SJCRH30 (cell line): Measurements from ENCODE around the gene PTPRK. TPM values are rescaled to one million over a fixed set of nuclear protein-coding genes. Genes with fewer than 3 reads are reported as not detected.

Experiments
- DNase-seq, 2 experiments: peaks; one replicate each; pipeline ENCODE4 v3.0.0-alpha.2; 2015 to 2020
- H3K27ac ChIP-seq: fragments of 250-450 bp; sonication (Bioruptor Pico); 2 replicates; pipeline ENCODE4 v1.5.1; 2020; ENCODE audit warnings: mild to moderate bottlenecking, moderate library complexity
- H3K27me3 ChIP-seq: fragments of 250-450 bp; sonication (Bioruptor Pico); 2 replicates; pipeline ENCODE4 v1.5.1; 2020; ENCODE audit warnings: mild to moderate bottlenecking, moderate library complexity
- H3K36me3 ChIP-seq: fragments of 250-450 bp; sonication (Bioruptor Pico); 2 replicates; pipeline ENCODE4 v1.5.1; 2020; ENCODE audit warnings: mild to moderate bottlenecking, moderate library complexity
- H3K4me1 ChIP-seq: fragments of 250-450 bp; sonication (Bioruptor Pico); 2 replicates; pipeline ENCODE4 v1.5.1; 2020; ENCODE audit warnings: mild to moderate bottlenecking, moderate library complexity
- H3K4me3 ChIP-seq: fragments of 250-450 bp; sonication (Bioruptor Pico); 2 replicates; pipeline ENCODE4 v1.5.1; 2020; ENCODE audit warnings: mild to moderate bottlenecking, moderate library complexity
- H3K9me3 ChIP-seq: fragments of 250-450 bp; sonication (Bioruptor Pico); replicated peaks from 2 replicates; pipeline ENCODE4 v1.5.1; 2020; ENCODE audit warnings: mild to moderate bottlenecking, moderate library complexity
- total RNA-seq: library from RNA; depleted of rRNA; stranded (reverse); fragments of >200 nt; shearing (Covaris generic); gene quantifications from 2 replicates; pipeline ENCODE4 v1.2.3, GENCODE V29; 2014

PTPRK gene
- total RNA-seq, 1 experiment from 2014 or later = 31.4 TPM

DNA sequence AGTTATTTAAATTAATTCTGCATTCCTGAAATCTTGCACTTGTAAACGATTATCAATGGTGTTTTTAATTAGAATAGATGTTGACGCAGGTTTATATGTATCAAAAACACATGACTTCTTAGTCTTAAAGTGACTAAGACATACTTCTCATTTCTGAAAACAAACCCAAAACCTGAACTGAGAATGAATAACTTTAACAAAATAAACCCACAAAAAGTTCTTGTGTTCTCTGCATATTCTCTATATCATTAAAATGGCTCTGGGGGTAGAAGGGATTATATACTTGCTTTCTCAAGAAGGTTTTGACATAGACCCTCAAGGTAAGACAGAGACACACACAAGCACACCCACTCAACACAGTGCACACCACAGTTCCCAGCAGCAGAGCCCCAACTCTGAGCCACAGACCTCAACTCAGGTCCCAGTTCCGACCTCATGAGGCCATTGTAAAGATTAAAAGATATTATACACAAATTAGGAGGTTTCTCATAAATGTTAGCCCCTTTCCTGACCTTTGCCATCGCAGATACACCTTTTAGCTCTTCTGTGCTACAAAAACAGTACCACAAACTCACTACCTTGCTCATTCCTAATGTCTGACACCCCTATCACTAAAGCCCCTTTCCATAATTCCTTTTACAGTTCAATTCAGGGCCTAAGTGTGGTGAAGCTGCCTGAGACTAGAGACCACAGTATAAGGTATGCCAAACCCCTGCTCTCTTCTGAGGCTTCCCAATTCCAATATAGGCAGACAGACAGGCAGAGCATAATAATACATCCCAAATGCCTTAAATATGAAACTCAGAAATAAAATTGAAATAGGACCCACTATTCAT lies 267.8 kb downstream of the PTPRK start:
- no peak for DNase-seq
- Histone ChIP-seq H3K27ac (no peak overlapping the region), H3K4me1 (no peaks in the 10 kb centered on the region), H3K36me3 (no peaks in the 10 kb centered on the region), H3K4me3 (no peak overlapping the region), H3K27me3 (no peaks in the 10 kb centered on the region), H3K9me3 (no peaks in the 10 kb centered on the region)

DNA sequence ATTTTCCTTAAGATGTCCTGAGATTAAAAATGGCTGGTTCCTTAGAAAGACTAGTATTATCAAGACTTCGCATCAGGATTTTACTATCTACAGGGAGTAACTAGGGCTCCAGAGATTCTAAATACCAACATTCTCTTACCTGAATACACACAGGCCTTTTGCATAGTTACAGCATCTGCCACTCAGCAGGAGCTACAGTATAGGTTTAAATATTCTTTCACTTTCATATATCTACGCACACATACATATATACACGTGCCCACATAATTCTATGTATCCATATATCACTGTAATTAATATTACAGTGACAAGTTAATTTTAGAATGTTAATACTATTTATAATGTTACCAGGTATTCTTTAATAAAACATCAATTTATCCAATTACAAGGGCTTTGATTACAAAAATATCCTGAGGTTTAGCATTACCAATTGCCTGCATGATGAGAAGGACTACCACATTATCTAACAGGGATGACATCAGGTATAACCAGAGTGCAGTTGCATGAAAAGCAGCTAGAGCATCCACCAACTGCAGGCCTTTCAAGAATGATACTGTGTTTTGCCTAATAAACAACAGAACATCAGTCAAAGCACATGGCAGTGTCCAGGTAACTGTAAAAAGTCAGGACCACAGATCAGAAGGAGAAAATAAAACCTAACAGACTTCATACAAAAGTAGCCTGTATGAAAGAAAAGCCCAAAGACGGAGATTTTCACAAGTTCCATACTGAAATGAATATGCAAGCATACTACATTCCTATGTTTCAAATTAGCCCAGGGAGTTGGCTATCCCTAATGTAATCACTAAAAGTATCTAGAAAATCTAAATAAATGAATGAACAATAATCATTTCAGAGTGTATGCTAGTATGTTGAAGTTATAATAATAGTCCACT lies 268.7 kb downstream of the PTPRK start:
- no peaks in the 10 kb centered on the region for H3K36me3 ChIP-seq
- no peak overlapping the region for H3K4me3 ChIP-seq
- no peaks in the 10 kb centered on the region for H3K4me1 ChIP-seq
- no peaks in the 10 kb centered on the region for H3K27me3 ChIP-seq
- H3K27ac ChIP-seq = no peak overlapping the region
- H3K9me3 ChIP-seq = no peaks in the 10 kb centered on the region
- DNase-seq = no peak

- H3K4me1 ChIP-seq = no peaks in the 10 kb centered on the region
- H3K36me3 ChIP-seq = no peaks in the 10 kb centered on the region
- DNase-seq = no peak
- no peaks in the 10 kb centered on the region for H3K9me3 ChIP-seq
- H3K27me3 ChIP-seq = no peaks in the 10 kb centered on the region
- no peak overlapping the region for H3K4me3 ChIP-seq
- no peak overlapping the region for H3K27ac ChIP-seq
Observed at GRCh38 chr6:128250370-128251070, 269.9 kb downstream of the PTPRK start.

DNA sequence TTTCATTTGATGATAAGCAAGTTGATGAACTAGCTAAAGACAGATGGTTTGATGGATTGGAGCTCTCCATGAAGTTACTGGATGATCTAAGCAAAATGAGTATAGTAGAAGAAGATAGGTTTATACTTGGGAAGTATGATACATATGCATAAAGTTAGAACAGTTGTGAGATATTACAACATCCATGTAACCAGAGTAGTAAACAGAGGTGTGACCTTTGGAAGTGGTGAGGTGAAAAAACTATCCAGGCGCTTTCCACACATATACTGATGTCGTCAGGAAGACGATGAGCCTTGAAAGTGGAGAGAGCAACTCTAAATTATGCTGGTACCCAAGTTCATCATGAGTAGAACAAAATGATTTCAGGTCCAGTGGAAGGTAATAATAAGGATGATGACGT lies 271.0 kb downstream of the PTPRK start:
- no peaks in the 10 kb centered on the region for H3K27me3 ChIP-seq
- no peak overlapping the region for H3K4me3 ChIP-seq
- no peaks in the 10 kb centered on the region for H3K36me3 ChIP-seq
- no peaks in the 10 kb centered on the region for H3K9me3 ChIP-seq
- H3K27ac ChIP-seq = no peak overlapping the region
- no peaks in the 10 kb centered on the region for H3K4me1 ChIP-seq
- DNase-seq = no peak

DNA sequence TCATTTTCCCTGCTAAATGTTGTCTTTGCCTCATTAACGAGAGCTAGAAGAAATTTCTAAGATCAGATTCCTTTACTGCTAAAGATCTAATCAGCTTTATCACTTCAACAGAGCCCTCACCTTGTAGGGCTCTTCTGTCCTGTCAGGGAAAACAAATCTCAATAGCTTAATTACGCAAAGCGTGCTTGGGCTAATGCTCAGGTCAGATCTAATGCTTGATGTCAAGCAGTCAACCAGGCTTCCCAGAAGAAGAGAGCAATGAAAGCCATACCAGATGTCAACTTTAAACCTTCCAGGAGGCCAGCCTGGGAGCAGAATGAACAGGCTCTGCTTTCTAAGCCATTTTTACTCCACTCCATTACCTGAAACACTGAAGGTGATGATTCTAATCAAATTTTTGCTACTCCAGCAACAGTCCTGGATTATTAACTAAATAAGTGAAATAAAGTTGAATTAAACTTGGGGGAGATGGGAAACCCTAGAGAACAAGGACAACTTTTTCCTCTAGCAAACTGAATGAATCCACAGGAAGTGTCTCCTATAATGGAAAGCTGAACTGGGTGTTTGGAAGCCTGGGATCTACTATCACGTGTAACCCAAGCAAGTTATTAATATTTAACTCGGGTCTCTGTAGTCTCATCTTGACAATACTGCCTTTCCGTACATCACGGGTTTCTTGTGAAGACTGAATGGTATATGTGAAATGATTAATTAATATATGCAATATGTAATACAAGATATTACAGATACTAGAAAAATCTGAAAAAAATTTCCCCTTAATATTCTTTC lies 273.7 kb downstream of the PTPRK start:
- H3K4me1 ChIP-seq = no peaks in the 10 kb centered on the region
- H3K4me3 ChIP-seq = no peak overlapping the region
- H3K9me3 ChIP-seq = no peaks in the 10 kb centered on the region
- no peaks in the 10 kb centered on the region for H3K27me3 ChIP-seq
- H3K27ac ChIP-seq = no peak overlapping the region
- no peak for DNase-seq
- H3K36me3 ChIP-seq = no peaks in the 10 kb centered on the region

GRCh38 chr6:128244751-128245405 lies 275.5 kb downstream of the PTPRK start:
- DNase-seq = no peak
- no peaks in the 10 kb centered on the region for H3K27me3 ChIP-seq
- no peaks in the 10 kb centered on the region for H3K9me3 ChIP-seq
- H3K4me1 ChIP-seq = no peaks in the 10 kb centered on the region
- H3K4me3 ChIP-seq = no peak overlapping the region
- H3K27ac ChIP-seq = no peak overlapping the region
- no peaks in the 10 kb centered on the region for H3K36me3 ChIP-seq

DNA sequence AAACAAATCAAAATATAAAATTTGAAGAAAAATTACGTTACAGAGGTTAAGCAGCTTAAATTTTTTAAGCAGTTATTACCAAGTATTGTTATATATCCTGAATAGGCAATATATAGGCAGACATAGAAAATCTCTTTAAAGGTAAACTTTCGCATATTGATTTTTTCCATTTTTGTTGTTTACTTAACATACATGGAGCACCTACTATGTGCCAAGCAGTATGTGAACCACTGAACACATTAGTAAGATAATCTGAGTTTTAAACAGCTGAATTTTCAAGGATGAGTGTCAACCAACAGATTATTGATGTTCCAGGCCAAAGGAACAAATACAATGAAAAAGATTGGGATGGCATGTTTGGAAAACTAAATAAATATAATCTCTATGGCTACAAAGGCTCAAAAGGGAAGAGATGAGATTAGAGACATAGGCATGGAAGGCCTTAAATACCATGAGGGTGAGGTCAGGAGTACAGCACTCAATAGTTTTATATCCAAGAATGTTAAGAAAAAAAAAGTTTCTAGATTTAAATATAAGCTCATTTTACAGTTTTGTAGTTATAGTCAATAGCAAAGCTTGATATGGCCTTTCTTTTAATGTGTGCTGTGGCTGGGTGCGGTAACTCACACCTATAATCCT lies 277.5 kb downstream of the PTPRK start:
- Histone ChIP-seq H3K27me3 (no peaks in the 10 kb centered on the region), H3K4me3 (no peak overlapping the region), H3K36me3 (no peaks in the 10 kb centered on the region), H3K4me1 (peaks cover 5% of the 10 kb centered on the region; the same call in 1 of the 2 replicates), H3K27ac (no peak overlapping the region), H3K9me3 (no peaks in the 10 kb centered on the region)
- no peak for DNase-seq

DNA sequence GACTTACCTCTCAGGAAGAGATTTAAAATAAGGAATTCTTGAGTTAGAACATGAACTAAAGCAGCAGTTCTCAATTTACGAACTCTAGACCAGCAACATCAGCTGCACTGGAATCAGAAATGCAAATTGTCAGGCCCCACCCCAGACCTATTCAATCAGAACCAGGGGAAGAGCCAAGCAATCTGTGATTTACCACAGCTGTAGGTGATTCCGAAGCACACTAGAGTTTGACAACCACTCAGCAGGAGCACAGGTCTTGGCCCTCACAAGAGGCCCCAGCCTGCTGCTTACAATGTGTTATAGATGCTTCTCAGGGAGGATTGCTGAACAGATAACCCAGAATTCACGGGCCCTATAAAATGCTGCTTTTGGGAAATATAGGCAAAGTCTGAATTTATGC lies 279.2 kb downstream of the PTPRK start:
- DNase-seq = no peak
- Histone ChIP-seq H3K36me3 (no peaks in the 10 kb centered on the region), H3K27me3 (no peaks in the 10 kb centered on the region), H3K4me3 (no peak overlapping the region), H3K27ac (no peak overlapping the region), H3K9me3 (no peaks in the 10 kb centered on the region), H3K4me1 (peaks cover 5% of the 10 kb centered on the region; the same call in 1 of the 2 replicates)

DNA sequence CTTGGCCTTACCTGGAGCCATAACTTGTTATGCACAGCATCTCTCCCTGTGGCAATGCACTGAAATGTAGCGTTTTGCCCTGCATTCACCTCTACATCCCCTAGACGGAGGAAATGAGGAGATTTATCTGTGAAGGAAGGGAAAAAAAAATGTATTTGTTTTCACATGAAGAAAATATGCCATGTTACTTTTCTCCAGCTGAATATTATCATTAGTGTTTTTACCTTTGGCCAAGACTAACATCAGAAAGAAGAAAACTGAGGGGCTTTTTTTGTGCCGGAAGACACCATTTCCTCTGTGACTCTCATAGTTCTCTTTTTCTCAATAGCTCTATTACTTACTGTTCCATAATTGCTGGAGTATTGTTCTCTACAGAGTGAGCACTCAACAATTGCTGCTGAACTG lies 280.4 kb downstream of the PTPRK start:
- DNase-seq = no peak
- H3K27me3 ChIP-seq = no peaks in the 10 kb centered on the region
- no peak overlapping the region for H3K4me3 ChIP-seq
- no peaks in the 10 kb centered on the region for H3K9me3 ChIP-seq
- H3K36me3 ChIP-seq = no peaks in the 10 kb centered on the region
- no peak overlapping the region for H3K27ac ChIP-seq
- peaks cover 5% of the 10 kb centered on the region; the same call in 1 of the 2 replicates for H3K4me1 ChIP-seq

DNA sequence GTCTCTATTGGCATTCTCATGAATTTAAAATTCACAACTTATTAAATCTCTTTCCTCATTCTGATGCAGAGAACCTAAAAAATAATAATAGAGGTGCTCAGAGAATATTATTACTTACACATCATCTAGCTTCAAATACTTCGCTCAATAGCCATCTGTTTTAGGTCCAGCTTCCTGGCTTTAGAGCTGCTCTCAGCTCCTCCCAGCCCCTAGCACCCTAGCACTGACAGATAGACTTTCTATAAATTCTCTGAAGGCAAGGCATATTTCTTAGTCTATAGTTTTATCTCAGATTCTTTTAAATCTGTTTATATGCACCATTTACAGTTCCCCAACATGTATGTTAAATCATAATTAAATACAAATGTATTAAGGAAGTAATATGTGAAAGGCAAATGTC lies 281.3 kb downstream of the PTPRK start:
- Histone ChIP-seq H3K4me1 (peaks cover 5% of the 10 kb centered on the region; the same call in 1 of the 2 replicates), H3K9me3 (no peaks in the 10 kb centered on the region), H3K4me3 (no peak overlapping the region), H3K36me3 (no peaks in the 10 kb centered on the region), H3K27ac (no peak overlapping the region), H3K27me3 (no peaks in the 10 kb centered on the region)
- peak in 1 of 2 experiments; percentile 6 for DNase-seq

DNA sequence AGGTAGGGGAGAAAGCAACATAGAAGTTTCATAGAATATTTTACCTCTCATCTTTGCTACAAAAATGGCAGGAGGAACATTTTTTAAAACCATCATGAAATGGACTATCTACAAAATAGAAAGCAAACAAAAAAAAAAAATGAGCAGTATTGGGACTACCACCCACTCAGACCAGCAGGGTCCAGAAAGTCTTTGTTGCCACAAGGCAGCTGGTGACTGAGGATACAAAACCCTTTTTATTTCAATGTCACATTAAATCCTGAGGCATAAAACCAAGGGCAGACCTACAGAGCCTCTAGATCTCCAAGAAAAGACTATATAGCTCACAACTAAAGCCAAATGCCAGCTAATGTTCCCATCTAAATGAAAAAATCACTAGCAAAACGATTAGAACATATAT lies 282.2 kb downstream of the PTPRK start:
- no peaks in the 10 kb centered on the region for H3K9me3 ChIP-seq
- H3K27me3 ChIP-seq = no peaks in the 10 kb centered on the region
- H3K36me3 ChIP-seq = no peaks in the 10 kb centered on the region
- H3K4me1 ChIP-seq = peaks cover 5% of the 10 kb centered on the region; the same call in 1 of the 2 replicates
- H3K27ac ChIP-seq = no peak overlapping the region
- no peak overlapping the region for H3K4me3 ChIP-seq
- DNase-seq = peak in 1 of 2 experiments; percentile 7

- Histone ChIP-seq H3K36me3 (no peaks in the 10 kb centered on the region), H3K27ac (no peak overlapping the region), H3K4me3 (no peak overlapping the region), H3K9me3 (no peaks in the 10 kb centered on the region), H3K4me1 (peaks cover 5% of the 10 kb centered on the region; the same call in 1 of the 2 replicates), H3K27me3 (no peaks in the 10 kb centered on the region)
- no peak for DNase-seq
Observed at GRCh38 chr6:128235556-128235955, 284.8 kb downstream of the PTPRK start.

DNA sequence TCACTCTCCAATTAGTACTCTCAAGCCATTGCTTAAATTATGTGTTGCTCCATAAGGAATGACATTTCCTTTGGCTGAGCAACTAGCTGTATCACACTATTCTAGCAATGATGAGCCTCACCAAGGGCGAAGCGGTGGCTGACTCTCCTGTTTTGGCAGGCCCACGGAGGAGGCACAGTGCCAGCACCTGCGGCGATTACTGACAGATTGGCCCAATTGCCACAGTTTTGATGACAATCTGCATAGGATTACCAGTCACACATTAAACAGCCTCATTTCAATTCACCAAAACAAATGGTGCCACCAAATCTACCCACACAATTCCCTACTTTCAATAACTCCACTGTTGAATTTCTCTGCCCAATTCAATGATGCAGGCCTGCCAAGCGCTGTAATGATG lies 286.9 kb downstream of the PTPRK start:
- Histone ChIP-seq H3K4me1 (no peaks in the 10 kb centered on the region), H3K9me3 (no peaks in the 10 kb centered on the region), H3K27ac (no peak overlapping the region), H3K36me3 (no peaks in the 10 kb centered on the region), H3K27me3 (no peaks in the 10 kb centered on the region), H3K4me3 (no peak overlapping the region)
- no peak for DNase-seq
